ENCODE results near the gene PCNX3. TPM values are rescaled to one million over a fixed set of nuclear protein-coding genes. Genes with fewer than 3 reads are reported as not detected.

Gene PCNX3
- total RNA-seq, 3 donors from 2014 or later: 13.4 to 21.0 (median 20.1) TPM

Other genes starting within 250 kb of the PCNX3 start
- gene SLC25A45, start 233.1 kb upstream of the PCNX3 start, total RNA-seq: 1 to 10 TPM; 5.4 to 9.1 (median 6.6) TPM
- 10 to 100 TPM; 22.9 to 57.0 (median 49.0) TPM for gene FRMD8, start 229.1 kb upstream of the PCNX3 start, total RNA-seq
- gene NEAT1, start 193.0 kb upstream of the PCNX3 start, total RNA-seq: 100 to 1,000 TPM; 323 to 391 (median 351) TPM
- over 10,000 TPM; 14,217 to 22,312 (median 18,959) TPM for gene MALAT1, start 116.7 kb upstream of the PCNX3 start, total RNA-seq
- 10 to 100 TPM; 74.1 to 83.4 (median 83.2) TPM for gene SCYL1, start 90.7 kb upstream of the PCNX3 start, total RNA-seq
- 10 to 100 TPM; 63.0 to 98.9 (median 95.7) TPM for gene LTBP3, start 57.4 kb upstream of the PCNX3 start, total RNA-seq
- gene ZNRD2, start 45.3 kb upstream of the PCNX3 start, total RNA-seq: 10 to 100 TPM; 48.9 to 60.0 (median 59.4) TPM
- 10 to 100 TPM; 37.4 to 51.4 (median 40.8) TPM for gene FAM89B, start 43.2 kb upstream of the PCNX3 start, total RNA-seq
- 10 to 100 TPM; 28.0 to 68.8 (median 33.4) TPM for gene EHBP1L1, start 39.7 kb upstream of the PCNX3 start, total RNA-seq
- gene KCNK7, start 20.0 kb upstream of the PCNX3 start, total RNA-seq: 1 to 10 TPM in 1 of 3 donors, under 1 TPM in 2; 0.33 to 2.2 (median 0.80) TPM
- 10 to 100 TPM; 30.4 to 39.0 (median 36.7) TPM for gene MAP3K11, start 1.6 kb upstream of the PCNX3 start, total RNA-seq
- 10 to 100 TPM; 18.2 to 27.9 (median 25.5) TPM for gene SIPA1, start 22.3 kb downstream of the PCNX3 start, total RNA-seq
- 10 to 100 TPM; 45.0 to 57.7 (median 46.2) TPM for gene RELA, start 47.1 kb downstream of the PCNX3 start, total RNA-seq
- 10 to 100 TPM; 50.1 to 66.7 (median 61.3) TPM for gene KAT5, start 96.5 kb downstream of the PCNX3 start, total RNA-seq
- 100 to 1,000 TPM in 1 of 3 donors, 10 to 100 TPM in 2; 89.1 to 110 (median 99.8) TPM for gene RNASEH2C, start 105.0 kb downstream of the PCNX3 start, total RNA-seq
- gene AP5B1, start 165.2 kb downstream of the PCNX3 start, total RNA-seq: 10 to 100 TPM; 15.5 to 19.3 (median 17.6) TPM
- gene OVOL1, start 171.3 kb downstream of the PCNX3 start, total RNA-seq: 1 to 10 TPM in 2 of 3 donors, not detected in 1; 3.6 to 5.1 TPM
- gene SNX32, start 218.2 kb downstream of the PCNX3 start, total RNA-seq: 1 to 10 TPM in 1 of 3 donors, under 1 TPM in 2; 0.15 to 2.3 (median 0.48) TPM
- gene CFL1, start 242.4 kb downstream of the PCNX3 start, total RNA-seq: 100 to 1,000 TPM; 407 to 564 (median 453) TPM
- gene MUS81, start 244.7 kb downstream of the PCNX3 start, total RNA-seq: 10 to 100 TPM; 29.8 to 44.6 (median 42.9) TPM